ENCODE measurements around the gene SYNCRIP. TPM values are rescaled to one million over a fixed set of nuclear protein-coding genes. Genes with fewer than 3 reads are reported as not detected.

SYNCRIP gene
- total RNA-seq, 1 experiment from 2014 or later: 199 TPM

DNA sequence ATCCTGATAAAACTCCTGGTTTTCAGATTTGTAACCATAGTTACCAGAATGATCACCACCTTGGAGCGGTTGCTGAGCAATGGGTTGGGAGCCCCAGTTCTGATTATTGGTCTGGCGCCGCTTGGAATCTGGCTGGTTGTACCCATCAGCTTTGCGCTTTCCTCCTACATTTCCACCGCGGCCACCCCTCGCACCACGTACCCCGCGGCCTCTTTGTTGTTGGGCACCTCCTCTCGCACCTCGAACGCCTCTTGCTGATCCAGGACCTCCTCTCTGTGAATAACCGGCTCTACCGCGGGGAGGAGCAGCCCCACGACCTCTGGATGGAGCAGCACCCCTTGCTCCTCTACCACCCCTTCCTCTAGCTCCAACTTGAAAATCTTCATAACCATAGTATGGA is 27.9 kb downstream of the SYNCRIP start:
- H3K79me2 ChIP-seq (ENCODE audit: insufficient read depth, low read length): no peaks in the 10 kb centered on the region; the same call in 1 of the 2 replicates
- H3K4me2 ChIP-seq (ENCODE audit: insufficient read depth, insufficient read length, low read length): no peak overlapping the region
- H3K9me3 ChIP-seq (ENCODE audit: control insufficient read depth, low read depth, low read length): no peaks in the 10 kb centered on the region
- H3K36me3 Mint-ChIP-seq (ENCODE audit: insufficient read depth in 1 of 3, low read depth in 3 of 3): peaks cover 50 to 91% (median 86%) of the 10 kb centered on the region in 3 experiments
- no peaks in the 10 kb centered on the region for H3K4me1 ChIP-seq (ENCODE audit: insufficient read depth, low read length)
- H3K23ac ChIP-seq (ENCODE audit: insufficient read length, low read depth, low read length): no peak overlapping the region
- no peak overlapping the region for H4K5ac ChIP-seq (ENCODE audit: insufficient read length, low read depth, low read length)
- H3K18ac ChIP-seq (ENCODE audit: insufficient read length, low read depth, low read length): no peak overlapping the region
- H3T11ph ChIP-seq (ENCODE audit: low read length): no peak overlapping the region
- no peaks in the 10 kb centered on the region for H3K23me2 ChIP-seq (ENCODE audit: insufficient read length, low read depth, low read length, poor library complexity, severe bottlenecking)
- H3K27ac Mint-ChIP-seq: peak overlapping the region in 2 of 3 experiments; percentile 12 to 52; a peak in 2 of 7 replicates
- no peak overlapping the region for H4K91ac ChIP-seq (ENCODE audit: insufficient read length, low read depth, low read length)
- WGBS (ENCODE audit: extremely low coverage, insufficient read length, low lambda C conversion rate): no CpG with 5 or more reads among the region's 17 CpGs
- no peak overlapping the region for H2AK5ac ChIP-seq (ENCODE audit: insufficient read length, low read length)
- H3K27ac ChIP-seq (ENCODE audit: insufficient read length, low read depth, low read length): no peak overlapping the region
- H3K27me3 Mint-ChIP-seq (ENCODE audit: low read depth): no peaks in the 10 kb centered on the region
- H2BK15ac ChIP-seq (ENCODE audit: low read depth, low read length): no peak overlapping the region
- no peaks in the 10 kb centered on the region for H4K20me1 ChIP-seq (ENCODE audit: control insufficient read depth, insufficient read depth, insufficient read length)
- no peak overlapping the region for H3K4ac ChIP-seq (ENCODE audit: low read depth, low read length)
- TF ChIP-seq CTCF (conservative IDR thresholded peaks at IDR 0.05): no peak
- H3K79me1 ChIP-seq (ENCODE audit: insufficient read depth, low read depth, low read length, poor library complexity, severe bottlenecking): peaks cover 5% of the 10 kb centered on the region
- no peak overlapping the region for H4K8ac ChIP-seq (replicated peaks; ENCODE audit: insufficient read length, low read depth, low read length)
- no peak overlapping the region for H3K4me3 Mint-ChIP-seq
- no peaks in the 10 kb centered on the region for H3K4me1 Mint-ChIP-seq
- no peak overlapping the region for H2BK5ac ChIP-seq (ENCODE audit: insufficient read length, low read length)
- no peak overlapping the region for H3K14ac ChIP-seq (ENCODE audit: insufficient read depth, low read length)
- H3K9ac ChIP-seq (ENCODE audit: extremely low read depth, insufficient read length, low read length): no peak overlapping the region
- H3K9me3 Mint-ChIP-seq: no peaks in the 10 kb centered on the region
- H2BK120ac ChIP-seq (ENCODE audit: low read depth, low read length, poor library complexity, severe bottlenecking): no peak overlapping the region
- H2BK20ac ChIP-seq (ENCODE audit: low read depth, low read length, poor library complexity, severe bottlenecking): no peak overlapping the region
- H3K56ac ChIP-seq (ENCODE audit: insufficient read length, low read depth, low read length): no peak overlapping the region
- no peaks in the 10 kb centered on the region for H3K27me3 ChIP-seq (ENCODE audit: insufficient read depth, low read length)
- H2BK12ac ChIP-seq (ENCODE audit: insufficient read length, low read depth, low read length): no peak overlapping the region
- H2AFZ ChIP-seq (ENCODE audit: low read length): no peak overlapping the region
- DNase-seq: no peak

All from H9 (cell line).